MM.1S (cell line): Measurements from ENCODE around the gene DENND5A.

Experiments
- EZH2 ChIP-seq: fragments of 300-600 bp; sonication (generic); optimal IDR thresholded peaks from 2 replicates; pipeline ENCODE3; 2017; ENCODE audit warnings: low read depth, mild to moderate bottlenecking, antibody characterized with exemption, low read length, mixed read lengths
- TF ChIP-seq, protein P1 (sequence below): fragments of 300-600 bp; sonication (generic); IDR thresholded peaks from 2 replicates; pipeline ENCODE4 v1.5.1; 2016; ENCODE audit warnings: antibody characterized with exemption, low read length, mixed read lengths

DNA sequence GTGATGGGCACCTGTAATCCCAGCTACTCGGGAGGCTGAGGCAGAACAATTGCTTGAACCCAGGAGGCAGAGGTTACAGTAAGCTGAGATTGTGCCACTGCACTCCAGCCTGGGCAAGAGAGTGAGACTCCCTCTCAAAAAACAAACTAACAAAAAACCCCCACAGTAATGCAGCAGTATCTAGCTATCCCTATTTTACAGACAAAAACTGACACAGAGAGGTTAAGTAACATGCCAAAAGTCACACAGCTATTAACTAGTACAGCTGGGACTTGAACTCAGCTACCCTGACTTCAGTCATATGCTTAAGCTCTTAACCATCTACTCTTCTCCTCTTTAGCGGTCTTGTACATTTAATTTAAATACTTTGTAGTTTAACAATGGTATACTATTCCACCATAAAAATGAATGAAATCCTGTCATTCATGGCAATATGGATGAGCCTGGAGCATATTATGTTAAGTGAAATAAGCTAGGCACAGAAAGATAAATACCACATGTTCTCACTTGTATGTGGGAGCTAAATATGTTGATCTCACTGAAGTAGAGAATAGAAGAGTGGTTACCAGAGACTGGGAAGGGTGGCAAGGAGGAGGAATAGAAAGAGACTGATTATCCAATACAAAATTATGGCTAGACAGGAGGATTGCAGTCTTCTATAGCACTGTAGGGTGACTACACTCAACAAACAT is 82.8 kb downstream of the DENND5A start:
- TF ChIP-seq, protein P1, sequence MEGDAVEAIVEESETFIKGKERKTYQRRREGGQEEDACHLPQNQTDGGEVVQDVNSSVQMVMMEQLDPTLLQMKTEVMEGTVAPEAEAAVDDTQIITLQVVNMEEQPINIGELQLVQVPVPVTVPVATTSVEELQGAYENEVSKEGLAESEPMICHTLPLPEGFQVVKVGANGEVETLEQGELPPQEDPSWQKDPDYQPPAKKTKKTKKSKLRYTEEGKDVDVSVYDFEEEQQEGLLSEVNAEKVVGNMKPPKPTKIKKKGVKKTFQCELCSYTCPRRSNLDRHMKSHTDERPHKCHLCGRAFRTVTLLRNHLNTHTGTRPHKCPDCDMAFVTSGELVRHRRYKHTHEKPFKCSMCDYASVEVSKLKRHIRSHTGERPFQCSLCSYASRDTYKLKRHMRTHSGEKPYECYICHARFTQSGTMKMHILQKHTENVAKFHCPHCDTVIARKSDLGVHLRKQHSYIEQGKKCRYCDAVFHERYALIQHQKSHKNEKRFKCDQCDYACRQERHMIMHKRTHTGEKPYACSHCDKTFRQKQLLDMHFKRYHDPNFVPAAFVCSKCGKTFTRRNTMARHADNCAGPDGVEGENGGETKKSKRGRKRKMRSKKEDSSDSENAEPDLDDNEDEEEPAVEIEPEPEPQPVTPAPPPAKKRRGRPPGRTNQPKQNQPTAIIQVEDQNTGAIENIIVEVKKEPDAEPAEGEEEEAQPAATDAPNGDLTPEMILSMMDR: no peak
- TF ChIP-seq EZH2: no peak
